ENCODE measurements around the gene OR4D9. TPM values are rescaled to one million over a fixed set of nuclear protein-coding genes. Genes with fewer than 3 reads are reported as not detected.

The OR4D9 gene
- total RNA-seq, 1 experiment from 2014 or later = not detected

DNA sequence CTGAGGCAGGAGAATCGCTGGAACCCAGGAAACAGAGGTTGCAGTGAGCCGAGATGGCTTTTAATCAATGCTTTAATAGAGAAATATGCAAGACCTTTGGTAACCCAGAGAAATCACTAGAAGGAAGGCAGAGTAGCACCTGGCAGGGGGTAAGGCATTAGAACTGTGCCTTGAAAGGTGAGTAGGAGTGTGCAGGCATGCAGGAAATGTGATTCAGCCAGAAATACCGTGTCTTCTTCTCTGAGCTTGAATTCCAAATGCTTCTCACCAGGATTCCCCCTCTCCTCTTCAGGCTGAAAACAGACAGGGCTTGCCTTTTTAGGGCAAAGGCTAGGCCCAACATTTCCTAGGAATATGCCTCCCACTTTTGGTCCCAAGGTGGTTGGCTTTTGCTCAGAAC lies 51.0 kb downstream of the OR4D9 start:
- DNase-seq = no peak
- no peak overlapping the region for H3K4me3 ChIP-seq
- no peaks in the 10 kb centered on the region for H3K36me3 ChIP-seq
- no peaks in the 10 kb centered on the region for H3K9me3 ChIP-seq
- no peaks in the 10 kb centered on the region for H3K27me3 ChIP-seq

Other genes starting within 250 kb of the OR4D9 start
- gene OR5AN1, start 152.6 kb upstream of the OR4D9 start, total RNA-seq (2014; rRNA removed; shearing (Covaris generic); ENCODE audit: low replicate concordance) = not detected in 2 replicates
- gene OR5A2, start 85.1 kb upstream of the OR4D9 start, total RNA-seq (2014; rRNA removed; shearing (Covaris generic); ENCODE audit: low replicate concordance) = not detected in 2 replicates
- gene OR5A1, start 75.1 kb upstream of the OR4D9 start, total RNA-seq (2014; rRNA removed; shearing (Covaris generic); ENCODE audit: low replicate concordance) = not detected in 2 replicates
- not detected in 2 replicates for gene OR4D6, start 54.6 kb upstream of the OR4D9 start, total RNA-seq (2014; rRNA removed; shearing (Covaris generic); ENCODE audit: low replicate concordance)
- gene OR4D10, start 38.2 kb upstream of the OR4D9 start, total RNA-seq (2014; rRNA removed; shearing (Covaris generic); ENCODE audit: low replicate concordance) = not detected in 2 replicates
- not detected in 2 replicates for gene OR4D11, start 8.0 kb upstream of the OR4D9 start, total RNA-seq (2014; rRNA removed; shearing (Covaris generic); ENCODE audit: low replicate concordance)
- 19.1 and 23.8 TPM in 2 replicates for gene OSBP, start 104.2 kb downstream of the OR4D9 start, total RNA-seq (2014; rRNA removed; shearing (Covaris generic); ENCODE audit: low replicate concordance)
- 8.4 and 9.9 TPM in 2 replicates for gene PATL1, start 157.5 kb downstream of the OR4D9 start, total RNA-seq (2014; rRNA removed; shearing (Covaris generic); ENCODE audit: low replicate concordance)
- gene OR10V1, start 202.3 kb downstream of the OR4D9 start, total RNA-seq (2014; rRNA removed; shearing (Covaris generic); ENCODE audit: low replicate concordance) = not detected in 2 replicates
- gene STX3, start 243.8 kb downstream of the OR4D9 start, total RNA-seq (2014; rRNA removed; shearing (Covaris generic); ENCODE audit: low replicate concordance) = 5.6 and 9.4 TPM in 2 replicates

Data from MG63 (cell line).